Stimulated activated CD4-positive, alpha-beta T cell treated with anti-CD3 and anti-CD28 coated beads, Interleukin-4, amount 100 ng/mL, for 48 hours (primary cell): ENCODE data around the gene VPS13D.

ENCODE experiments used
- DNase-seq, 2 donors: peaks; one replicate each; pipeline ENCODE4 v3.0.0-alpha.2; 2020; ENCODE audit warnings: low read depth in 2 of 2

VPS13D gene

GRCh38 chr1:12230549-12231275 lies 882 bp downstream of the VPS13D start:
- DNase-seq: no peak

GRCh38 chr1:12231276-12231595 lies 1.4 kb downstream of the VPS13D start:
- DNase-seq: no peak

GRCh38 chr1:12232221-12232620 lies 2.4 kb downstream of the VPS13D start:
- DNase-seq: no peak

GRCh38 chr1:12244078-12244477 lies 14.2 kb downstream of the VPS13D start:
- no peak for DNase-seq

GRCh38 chr1:12244585-12244984 lies 14.8 kb downstream of the VPS13D start:
- no peak for DNase-seq

GRCh38 chr1:12245116-12245515 lies 15.3 kb downstream of the VPS13D start:
- DNase-seq: no peak

- DNase-seq: no peak
Measured at GRCh38 chr1:12245733-12246132, 15.9 kb downstream of the VPS13D start.

GRCh38 chr1:12246584-12246983 lies 16.8 kb downstream of the VPS13D start:
- no peak for DNase-seq

GRCh38 chr1:12249181-12249580 lies 19.4 kb downstream of the VPS13D start:
- DNase-seq: no peak

- no peak for DNase-seq
Measured at GRCh38 chr1:12249748-12250147, 19.9 kb downstream of the VPS13D start.

- no peak for DNase-seq
Measured at GRCh38 chr1:12251442-12251841, 21.6 kb downstream of the VPS13D start.

- no peak for DNase-seq
Measured at GRCh38 chr1:12255913-12256312, 26.1 kb downstream of the VPS13D start.

- DNase-seq: no peak
Measured at GRCh38 chr1:12258272-12258671, 28.4 kb downstream of the VPS13D start.

- DNase-seq: no peak
Measured at GRCh38 chr1:12269351-12269750, 39.5 kb downstream of the VPS13D start.

- DNase-seq: no peak
Measured at GRCh38 chr1:12271033-12271432, 41.2 kb downstream of the VPS13D start.

- DNase-seq: no peak
Measured at GRCh38 chr1:12272770-12273169, 42.9 kb downstream of the VPS13D start.

GRCh38 chr1:12275370-12275769 lies 45.5 kb downstream of the VPS13D start:
- DNase-seq: peak; percentile 19 to 44

- no peak for DNase-seq
Measured at GRCh38 chr1:12276225-12276624, 46.4 kb downstream of the VPS13D start.

- no peak for DNase-seq
Measured at GRCh38 chr1:12279003-12279402, 49.2 kb downstream of the VPS13D start.

GRCh38 chr1:12279728-12280464 lies 50.1 kb downstream of the VPS13D start:
- no peak for DNase-seq

- no peak for DNase-seq
Measured at GRCh38 chr1:12282142-12282541, 52.3 kb downstream of the VPS13D start.

- no peak for DNase-seq
Measured at GRCh38 chr1:12284486-12284885, 54.7 kb downstream of the VPS13D start.

GRCh38 chr1:12285496-12286143 lies 55.8 kb downstream of the VPS13D start:
- DNase-seq: no peak
